Sciatic nerve (tissue), 2 donors: ENCODE data around the gene USB1. TPM values are rescaled to one million over a fixed set of nuclear protein-coding genes. Genes with fewer than 3 reads are reported as not detected.

Source experiments
- ATAC-seq: fragments of 200-7000 bp; cut with Tn5 transposase; one replicate; pipeline ENCODE4 v1.9.1; 2020; ENCODE audit warnings: mild to moderate bottlenecking, moderate library complexity
- DNase-seq: peaks from one replicate; pipeline ENCODE4 v3.0.0-alpha.2; 2020; ENCODE audit warnings: low spot score
- intact Hi-C: fragments of 100-400 bp; cut with DNase I; formaldehyde crosslinking; loops from one replicate; pipeline ENCODE4 v1.14.2; 2022
- total RNA-seq: library from RNA; stranded (reverse); fragmentation: NEBNext Ultra II Directional; extraction: Animal tissue kit (Norgen Biotek cat#: 25700); gene quantifications from one replicate; pipeline ENCODE4 v1.2.1, GENCODE V29; 2021
- donor health status: DM: no; HTN: no; CAD: no.
- donor health status: DM: no; HTN: no; CAD: no.

Gene USB1
- total RNA-seq, 1 donor from 2014 or later: 25.9 TPM

GRCh38 chr16:58040945-58041627 lies 39.9 kb downstream of the USB1 start:
- ATAC-seq: no peak
- intact Hi-C loops: no loop called here

GRCh38 chr16:58041628-58041955 lies 40.4 kb downstream of the USB1 start:
- no peak for DNase-seq
- intact Hi-C loops: no loop called here
- no peak for ATAC-seq

More at GRCh38 chr16:58040945-58041627, 39.9 kb downstream of the USB1 start:
- no peak for DNase-seq

- DNase-seq (no peak), ATAC-seq (no peak)
- intact Hi-C loops: no loop called here
Observed at GRCh38 chr16:58042001-58042885, 41.0 kb downstream of the USB1 start.

GRCh38 chr16:58042886-58043515 lies 41.8 kb downstream of the USB1 start:
- no peak for DNase-seq
- no peak for ATAC-seq
- intact Hi-C loops: no loop called here

GRCh38 chr16:58043571-58044155 lies 42.5 kb downstream of the USB1 start:
- no peak for ATAC-seq
- intact Hi-C loops: no loop called here
- DNase-seq: no peak

- DNase-seq (no peak), ATAC-seq (no peak)
- intact Hi-C loops: no loop called here
Observed at GRCh38 chr16:58044266-58045019, 43.2 kb downstream of the USB1 start.

- DNase-seq (no peak), ATAC-seq (no peak)
- intact Hi-C loops: no loop called here
Observed at GRCh38 chr16:58045096-58045495, 43.9 kb downstream of the USB1 start.

- peak; percentile 44 for ATAC-seq
Observed at GRCh38 chr16:58046054-58046881, 45.1 kb downstream of the USB1 start.

GRCh38 chr16:58046936-58047335 lies 45.7 kb downstream of the USB1 start:
- DNase-seq (no peak), ATAC-seq (peak; percentile 39)
- intact Hi-C loops: no loop called here

More at GRCh38 chr16:58046054-58046881, 45.1 kb downstream of the USB1 start:
- intact Hi-C loops: no loop called here
- no peak for DNase-seq

GRCh38 chr16:58047557-58048348 lies 46.5 kb downstream of the USB1 start:
- intact Hi-C loops: no loop called here
- peak; percentile 2 for ATAC-seq

GRCh38 chr16:58048494-58049231 lies 47.5 kb downstream of the USB1 start:
- DNase-seq (no peak), ATAC-seq (peak; percentile 8)
- intact Hi-C loops: no loop called here

More at GRCh38 chr16:58047557-58048348, 46.5 kb downstream of the USB1 start:
- no peak for DNase-seq

- DNase-seq: no peak
- intact Hi-C loops: no loop called here
- no peak for ATAC-seq
Observed at GRCh38 chr16:58049232-58050185, 48.3 kb downstream of the USB1 start.

- intact Hi-C loops: no loop called here
- DNase-seq (no peak), ATAC-seq (no peak)
Observed at GRCh38 chr16:58051296-58051695, 50.1 kb downstream of the USB1 start.

- intact Hi-C loops: no loop called here
- ATAC-seq (no peak), DNase-seq (no peak)
Observed at GRCh38 chr16:58051821-58052603, 50.8 kb downstream of the USB1 start.

GRCh38 chr16:58053682-58054005 lies 52.4 kb downstream of the USB1 start:
- no peak for DNase-seq
- ATAC-seq: no peak
- intact Hi-C loops: no loop called here
